Vagina (tissue), 2 donors: Measurements from ENCODE around the gene CCR9. TPM values are rescaled to one million over a fixed set of nuclear protein-coding genes. Genes with fewer than 3 reads are reported as not detected.
A peak's percentile ranks its signal among the peaks of the same experiment; 100 is the strongest.

Source experiments
- DNase-seq, 2 donors: peaks; one replicate each; pipeline ENCODE4 v3.0.0-alpha.2; 2017; ENCODE audit errors: extremely low spot score in 2 of 2
- H3K27ac ChIP-seq: fragments of 200-600 bp; sonication (generic); one replicate; pipeline ENCODE4 v1.5.1; 2019
- H3K27me3 ChIP-seq: fragments of 200-600 bp; sonication (generic); one replicate; pipeline ENCODE4 v1.5.1; 2019
- H3K36me3 ChIP-seq, 2 donors: fragments of 200-600 bp; sonication (generic); one replicate each; pipeline ENCODE4 v1.5.1; 2017 to 2019
- H3K4me1 ChIP-seq: fragments of 200-600 bp; sonication (generic); one replicate; pipeline ENCODE4 v1.5.1; 2019
- H3K4me3 ChIP-seq, 2 donors: fragments of 200-600 bp; sonication (generic); 1 replicate in 1 of 2; 2 replicates in 1 of 2; pipeline ENCODE4 v1.5.1; 2016 to 2019
- H3K9me3 ChIP-seq: fragments of 200-600 bp; sonication (generic); one replicate; pipeline ENCODE4 v1.5.1; 2019
- CTCF ChIP-seq, 3 experiments: fragments of 450-650 bp in 2 of 3; fragments of 200-600 bp in 1 of 3; sonication (generic) in 1 of 3; IDR thresholded peaks; one replicate each; pipeline ENCODE4 v1.5.1; 2017 to 2019; ENCODE audit warnings: antibody characterized with exemption in 3 of 3, mild to moderate bottlenecking in 2 of 3, moderate library complexity in 2 of 3
- POLR2A ChIP-seq, 2 donors: fragments of 450-650 bp; IDR thresholded peaks; one replicate each; pipeline ENCODE4 v1.6.1; 2017; ENCODE audit warnings: antibody characterized with exemption in 2 of 2, mild to moderate bottlenecking in 2 of 2, moderate library complexity in 2 of 2
- POLR2AphosphoS5 ChIP-seq, 2 donors: sonication (generic); formaldehyde crosslinking; IDR thresholded peaks; one replicate each; pipeline ENCODE4 v1.9.0; 2017; ENCODE audit warnings: antibody characterized with exemption in 2 of 2, mild to moderate bottlenecking in 2 of 2, low read depth in 1 of 2; ENCODE audit not compliant: insufficient read depth in 1 of 2
- intact Hi-C: fragments of 100-400 bp; cut with DNase I; formaldehyde crosslinking; loops from one replicate; pipeline ENCODE4 v1.15.1; 2023
- total RNA-seq: library from RNA; depleted of rRNA; stranded (reverse); fragments of >200 nt; gene quantifications from one replicate; pipeline ENCODE4 v1.2.3, GENCODE V29; 2016

The CCR9 gene
- total RNA-seq, 1 donor from 2014 or later = not detected

- intact Hi-C loops = no loop called here
- no peaks in the 10 kb centered on the region for H3K36me3 ChIP-seq
These were observed 19.4 kb downstream of the CCR9 start for GRCh38 chr3:45905755-45906154.

GRCh38 chr3:45906681-45907407 is 20.5 kb downstream of the CCR9 start:
- TF ChIP-seq CTCF (IDR thresholded peaks at IDR 0.05) = no peak
- TF ChIP-seq POLR2A (IDR thresholded peaks at IDR 0.05) = no peak
- TF ChIP-seq POLR2AphosphoS5 (IDR thresholded peaks at IDR 0.05; ENCODE audit: insufficient read depth in 1 of 2, low read depth in 1 of 2) = no peak

More at GRCh38 chr3:45905755-45906154, 19.4 kb downstream of the CCR9 start:
- H3K9me3 ChIP-seq = no peaks in the 10 kb centered on the region
- no peak for DNase-seq
- no peak for TF ChIP-seq POLR2A (IDR thresholded peaks at IDR 0.05)
- no peak for TF ChIP-seq POLR2AphosphoS5 (IDR thresholded peaks at IDR 0.05; ENCODE audit: insufficient read depth in 1 of 2, low read depth in 1 of 2)
- TF ChIP-seq CTCF (IDR thresholded peaks at IDR 0.05) = no peak
- H3K4me1 ChIP-seq = peaks cover 8% of the 10 kb centered on the region
- H3K27ac ChIP-seq = no peak overlapping the region
- H3K27me3 ChIP-seq = no peaks in the 10 kb centered on the region
- no peak overlapping the region for H3K4me3 ChIP-seq

GRCh38 chr3:45907769-45908705 is 21.7 kb downstream of the CCR9 start:
- Histone ChIP-seq H3K27me3 (no peaks in the 10 kb centered on the region), H3K4me3 (no peak overlapping the region), H3K27ac (peak overlapping the region; percentile 73), H3K36me3 (no peaks in the 10 kb centered on the region), H3K9me3 (no peaks in the 10 kb centered on the region), H3K4me1 (peaks cover 8% of the 10 kb centered on the region)
- no peak for DNase-seq
- intact Hi-C loops = no loop called here
- TF ChIP-seq POLR2AphosphoS5 (IDR thresholded peaks at IDR 0.05; ENCODE audit: insufficient read depth in 1 of 2, low read depth in 1 of 2) (no peak), POLR2A (IDR thresholded peaks at IDR 0.05) (no peak), CTCF (IDR thresholded peaks at IDR 0.05) (no peak)

More at GRCh38 chr3:45906681-45907407, 20.5 kb downstream of the CCR9 start:
- no peaks in the 10 kb centered on the region for H3K9me3 ChIP-seq
- H3K36me3 ChIP-seq = no peaks in the 10 kb centered on the region
- peak overlapping the region; percentile 73 for H3K27ac ChIP-seq
- no peak overlapping the region for H3K4me3 ChIP-seq
- intact Hi-C loops = no loop called here
- no peaks in the 10 kb centered on the region for H3K27me3 ChIP-seq
- peaks cover 8% of the 10 kb centered on the region for H3K4me1 ChIP-seq
- no peak for DNase-seq

GRCh38 chr3:45908761-45909160 is 22.4 kb downstream of the CCR9 start:
- no peak for TF ChIP-seq CTCF (IDR thresholded peaks at IDR 0.05)
- no peak for TF ChIP-seq POLR2AphosphoS5 (IDR thresholded peaks at IDR 0.05; ENCODE audit: insufficient read depth in 1 of 2, low read depth in 1 of 2)
- TF ChIP-seq POLR2A (IDR thresholded peaks at IDR 0.05) = no peak
- DNase-seq = no peak
- Histone ChIP-seq H3K9me3 (no peaks in the 10 kb centered on the region), H3K36me3 (no peaks in the 10 kb centered on the region), H3K27me3 (no peaks in the 10 kb centered on the region), H3K4me1 (peaks cover 8% of the 10 kb centered on the region), H3K4me3 (no peak overlapping the region), H3K27ac (no peak overlapping the region)
- intact Hi-C loops = no loop called here
